ENCODE measurements around the gene TMCC2. TPM values are rescaled to one million over a fixed set of nuclear protein-coding genes. Genes with fewer than 3 reads are reported as not detected.

Gene TMCC2
- total RNA-seq, 1 experiment from 2014 or later = 2.7 TPM

DNA sequence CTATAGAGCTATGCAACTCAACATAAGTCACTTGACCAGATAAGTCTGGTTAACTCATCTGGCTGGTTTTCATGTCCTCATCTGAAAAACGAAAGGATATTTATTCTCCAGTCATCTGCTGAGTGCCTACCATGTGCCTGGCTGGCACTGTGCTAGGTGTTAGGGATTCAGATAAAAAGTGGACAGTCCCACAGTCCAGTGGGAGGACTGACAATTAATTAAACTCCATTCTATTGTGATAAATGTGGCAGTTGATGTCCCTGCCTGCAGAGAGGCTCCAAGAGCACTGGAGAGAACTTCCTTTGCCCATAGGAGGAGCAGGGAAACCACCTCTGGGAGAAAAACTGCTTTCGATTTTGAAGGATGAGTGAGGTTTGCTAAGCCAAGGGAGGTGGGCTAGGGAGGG, 88.4 kb downstream of the TMCC2 start:
- no peaks in the 10 kb centered on the region for H3K27me3 ChIP-seq (ENCODE audit: insufficient read depth, low read length)
- POLR2A ChIA-PET = no interaction called here
- H3K4me2 ChIP-seq (ENCODE audit: low read length) = no peak overlapping the region
- H3K79me2 ChIP-seq (ENCODE audit: insufficient read depth, low read length) = peaks cover 78% of the 10 kb centered on the region
- no peaks in the 10 kb centered on the region for H3K9me3 ChIP-seq (ENCODE audit: control insufficient read depth in 1 of 2, insufficient read depth in 1 of 2, low read depth in 1 of 2, low read length in 2 of 2)
- no peak overlapping the region for H3K4me3 ChIP-seq (replicated peaks in 1 of 2; ENCODE audit: low read depth in 1 of 2, low read length in 2 of 2)
- no peak overlapping the region for H2AFZ ChIP-seq (ENCODE audit: low read depth, low read length, poor library complexity, severe bottlenecking)
- CTCF ChIA-PET = interaction anchor here (1.5 to 1.9 kb wide), 2 partner anchors 9 to 43 kb away, joined by 3 to 6 read pairs; no protein-coding TSS in a partner anchor
- H3K9me2 ChIP-seq (ENCODE audit: insufficient read depth) = no peaks in the 10 kb centered on the region
- no peak for ATAC-seq
- H3K27ac ChIP-seq (ENCODE audit: low read depth, low read length) = no peak overlapping the region
- no peak for DNase-seq (ENCODE audit: low read depth, low spot score)
- H3K9ac ChIP-seq (ENCODE audit: low read length) = no peak overlapping the region
- no peaks in the 10 kb centered on the region for H4K20me1 ChIP-seq (ENCODE audit: insufficient read depth)
- TF ChIP-seq, protein P1, sequence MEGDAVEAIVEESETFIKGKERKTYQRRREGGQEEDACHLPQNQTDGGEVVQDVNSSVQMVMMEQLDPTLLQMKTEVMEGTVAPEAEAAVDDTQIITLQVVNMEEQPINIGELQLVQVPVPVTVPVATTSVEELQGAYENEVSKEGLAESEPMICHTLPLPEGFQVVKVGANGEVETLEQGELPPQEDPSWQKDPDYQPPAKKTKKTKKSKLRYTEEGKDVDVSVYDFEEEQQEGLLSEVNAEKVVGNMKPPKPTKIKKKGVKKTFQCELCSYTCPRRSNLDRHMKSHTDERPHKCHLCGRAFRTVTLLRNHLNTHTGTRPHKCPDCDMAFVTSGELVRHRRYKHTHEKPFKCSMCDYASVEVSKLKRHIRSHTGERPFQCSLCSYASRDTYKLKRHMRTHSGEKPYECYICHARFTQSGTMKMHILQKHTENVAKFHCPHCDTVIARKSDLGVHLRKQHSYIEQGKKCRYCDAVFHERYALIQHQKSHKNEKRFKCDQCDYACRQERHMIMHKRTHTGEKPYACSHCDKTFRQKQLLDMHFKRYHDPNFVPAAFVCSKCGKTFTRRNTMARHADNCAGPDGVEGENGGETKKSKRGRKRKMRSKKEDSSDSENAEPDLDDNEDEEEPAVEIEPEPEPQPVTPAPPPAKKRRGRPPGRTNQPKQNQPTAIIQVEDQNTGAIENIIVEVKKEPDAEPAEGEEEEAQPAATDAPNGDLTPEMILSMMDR (IDR thresholded peaks at IDR 0.05 in 2 of 3, conservative IDR thresholded peaks at IDR 0.05 in 1 of 3; ENCODE audit: borderline replicate concordance in 1 of 3, insufficient read depth in 1 of 3, low read depth in 2 of 3, low read length in 2 of 3) = no peak
- TF ChIP-seq CBX3 (IDR thresholded peaks at IDR 0.05; ENCODE audit: low read depth) (no peak), EZH2phosphoT487 (IDR thresholded peaks at IDR 0.05; ENCODE audit: borderline replicate concordance) (no peak), SIN3A (IDR thresholded peaks at IDR 0.05; ENCODE audit: low read depth) (no peak), ZNF274 (IDR thresholded peaks at IDR 0.05; ENCODE audit: low read depth, low read length) (no peak), ELF1 (IDR thresholded peaks at IDR 0.05; ENCODE audit: borderline replicate concordance, low read depth) (no peak), SP1 (IDR thresholded peaks at IDR 0.05; ENCODE audit: low read depth) (no peak), ZFX (IDR thresholded peaks at IDR 0.05) (no peak), FOSL1 (IDR thresholded peaks at IDR 0.05; ENCODE audit: low read depth) (no peak), EZH2 (IDR thresholded peaks at IDR 0.05) (no peak), POLR2AphosphoS5 (IDR thresholded peaks at IDR 0.05; ENCODE audit: low read depth, low read length) (no peak), EGR1 (IDR thresholded peaks at IDR 0.05; ENCODE audit: low read depth) (no peak), POLR2A (IDR thresholded peaks at IDR 0.05; ENCODE audit: borderline replicate concordance, extremely low read depth, insufficient read depth, insufficient read length) (no peak)
- TF ChIP-seq, protein P2, sequence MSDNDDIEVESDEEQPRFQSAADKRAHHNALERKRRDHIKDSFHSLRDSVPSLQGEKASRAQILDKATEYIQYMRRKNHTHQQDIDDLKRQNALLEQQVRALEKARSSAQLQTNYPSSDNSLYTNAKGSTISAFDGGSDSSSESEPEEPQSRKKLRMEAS (IDR thresholded peaks at IDR 0.05) = no peak
- TF ChIP-seq, protein P3, sequence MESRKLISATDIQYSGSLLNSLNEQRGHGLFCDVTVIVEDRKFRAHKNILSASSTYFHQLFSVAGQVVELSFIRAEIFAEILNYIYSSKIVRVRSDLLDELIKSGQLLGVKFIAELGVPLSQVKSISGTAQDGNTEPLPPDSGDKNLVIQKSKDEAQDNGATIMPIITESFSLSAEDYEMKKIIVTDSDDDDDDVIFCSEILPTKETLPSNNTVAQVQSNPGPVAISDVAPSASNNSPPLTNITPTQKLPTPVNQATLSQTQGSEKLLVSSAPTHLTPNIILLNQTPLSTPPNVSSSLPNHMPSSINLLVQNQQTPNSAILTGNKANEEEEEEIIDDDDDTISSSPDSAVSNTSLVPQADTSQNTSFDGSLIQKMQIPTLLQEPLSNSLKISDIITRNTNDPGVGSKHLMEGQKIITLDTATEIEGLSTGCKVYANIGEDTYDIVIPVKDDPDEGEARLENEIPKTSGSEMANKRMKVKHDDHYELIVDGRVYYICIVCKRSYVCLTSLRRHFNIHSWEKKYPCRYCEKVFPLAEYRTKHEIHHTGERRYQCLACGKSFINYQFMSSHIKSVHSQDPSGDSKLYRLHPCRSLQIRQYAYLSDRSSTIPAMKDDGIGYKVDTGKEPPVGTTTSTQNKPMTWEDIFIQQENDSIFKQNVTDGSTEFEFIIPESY (IDR thresholded peaks at IDR 0.05; ENCODE audit: extremely low read depth, insufficient replicate concordance, low read length) = no peak
- intact Hi-C loops (cut with micrococcal nuclease) = no loop called here
- peaks cover 42 to 53% of the 10 kb centered on the region in 2 experiments for H3K4me1 ChIP-seq (ENCODE audit: control insufficient read depth in 1 of 2, insufficient read depth in 2 of 2, low read length in 2 of 2)
- BruUV-seq (replicated peaks) = no TSS peak
- H3K36me3 ChIP-seq (ENCODE audit: control insufficient read depth in 1 of 2, insufficient read depth in 2 of 2, low read length in 2 of 2) = peaks cover 0 to 4% of the 10 kb centered on the region in 2 experiments; a peak in 1 of 4 replicates
- RAD21 ChIA-PET (ENCODE audit: low non-redundant PET in 1 of 2, low total read pairs in 2 of 2, uncharacterized antibody in 2 of 2, unreplicated experiment in 2 of 2) = no interaction called here
